Ectodermal cell (in vitro differentiated cells): Measurements from ENCODE around the gene LMCD1.

Experiments
- H3K27ac ChIP-seq: 2 replicates; pipeline ENCODE4 v1.7.0; 2013; ENCODE audit warnings: mild to moderate bottlenecking, low read depth, low read length; ENCODE audit not compliant: insufficient read depth, poor library complexity, severe bottlenecking
- H3K27me3 ChIP-seq: 2 replicates; pipeline ENCODE4 v1.7.0; 2013; ENCODE audit warnings: mild to moderate bottlenecking, low read length; ENCODE audit not compliant: insufficient read depth, control insufficient read depth, poor library complexity, severe bottlenecking
- H3K36me3 ChIP-seq: one replicate; pipeline ENCODE4 v1.7.0; 2013; ENCODE audit warnings: low read length; ENCODE audit not compliant: control insufficient read depth, insufficient read depth
- H3K4me1 ChIP-seq: one replicate; pipeline ENCODE4 v1.7.0; 2013; ENCODE audit warnings: low read length; ENCODE audit not compliant: control insufficient read depth, insufficient read depth
- H3K4me3 ChIP-seq: 2 replicates; pipeline ENCODE4 v1.7.0; 2013; ENCODE audit warnings: low read depth, low read length, control low read depth; ENCODE audit not compliant: insufficient read depth
- H3K9me3 ChIP-seq: 2 replicates; pipeline ENCODE4 v1.7.0; 2013; ENCODE audit warnings: mild to moderate bottlenecking, low read length, moderate library complexity; ENCODE audit not compliant: control insufficient read depth
- WGBS, 2 experiments: methylation state at CpG; one replicate each; pipeline ENCODE4 v1.1.7; 2013; ENCODE audit warnings: missing lambda C conversion rate in 2 of 2; 5-methylcytosine and 5-hydroxymethylcytosine counted together

Gene LMCD1

GRCh38 chr3:8607234-8608040 is 105.8 kb downstream of the LMCD1 start:
- Histone ChIP-seq H3K9me3 (no peaks in the 10 kb centered on the region), H3K36me3 (no peaks in the 10 kb centered on the region), H3K27me3 (no peaks in the 10 kb centered on the region), H3K27ac (no peak overlapping the region), H3K4me3 (no peak overlapping the region), H3K4me1 (peaks cover 14% of the 10 kb centered on the region)
- WGBS, 2 experiments: 86 to 91% methylated on average over 7 of the region's 7 CpGs

- WGBS, 2 experiments: 92 to 96% methylated on average over 16 of the region's 16 CpGs
Measured at GRCh38 chr3:8608041-8608790, 106.6 kb downstream of the LMCD1 start.

GRCh38 chr3:8608791-8609467 is 107.3 kb downstream of the LMCD1 start:
- H3K4me1 ChIP-seq: peaks cover 14% of the 10 kb centered on the region
- 79 to 82% methylated on average over 10 of the region's 10 CpGs for WGBS, 2 experiments
- H3K9me3 ChIP-seq: no peaks in the 10 kb centered on the region
- no peaks in the 10 kb centered on the region for H3K27me3 ChIP-seq
- no peak overlapping the region for H3K4me3 ChIP-seq
- no peak overlapping the region for H3K27ac ChIP-seq
- no peaks in the 10 kb centered on the region for H3K36me3 ChIP-seq

More at GRCh38 chr3:8608041-8608790, 106.6 kb downstream of the LMCD1 start:
- no peaks in the 10 kb centered on the region for H3K27me3 ChIP-seq
- peaks cover 14% of the 10 kb centered on the region for H3K4me1 ChIP-seq
- H3K36me3 ChIP-seq: no peaks in the 10 kb centered on the region
- no peak overlapping the region for H3K4me3 ChIP-seq
- H3K27ac ChIP-seq: no peak overlapping the region
- no peaks in the 10 kb centered on the region for H3K9me3 ChIP-seq

GRCh38 chr3:8610951-8611350 is 109.3 kb downstream of the LMCD1 start:
- H3K27ac ChIP-seq: no peak overlapping the region
- H3K4me1 ChIP-seq: peaks cover 14% of the 10 kb centered on the region
- no peaks in the 10 kb centered on the region for H3K9me3 ChIP-seq
- no peak overlapping the region for H3K4me3 ChIP-seq
- no peaks in the 10 kb centered on the region for H3K36me3 ChIP-seq
- H3K27me3 ChIP-seq: no peaks in the 10 kb centered on the region
- WGBS, 2 experiments: 89 to 92% methylated on average over 8 of the region's 8 CpGs

GRCh38 chr3:8617921-8618320 is 116.3 kb downstream of the LMCD1 start:
- H3K27me3 ChIP-seq: no peaks in the 10 kb centered on the region
- no peak overlapping the region for H3K4me3 ChIP-seq
- WGBS, 2 experiments: 92 to 95% methylated on average over 5 of the region's 5 CpGs
- H3K4me1 ChIP-seq: peaks cover 6% of the 10 kb centered on the region
- H3K36me3 ChIP-seq: no peaks in the 10 kb centered on the region
- H3K9me3 ChIP-seq: no peaks in the 10 kb centered on the region
- H3K27ac ChIP-seq: no peak overlapping the region

- Histone ChIP-seq H3K36me3 (no peaks in the 10 kb centered on the region), H3K27me3 (no peaks in the 10 kb centered on the region), H3K4me3 (no peak overlapping the region), H3K9me3 (no peaks in the 10 kb centered on the region), H3K27ac (no peak overlapping the region), H3K4me1 (peaks cover 11% of the 10 kb centered on the region)
- 92 to 95% methylated on average over 4 of the region's 4 CpGs for WGBS, 2 experiments
Measured at GRCh38 chr3:8618950-8619349, 117.3 kb downstream of the LMCD1 start.

GRCh38 chr3:8619548-8619947 is 117.9 kb downstream of the LMCD1 start:
- H3K36me3 ChIP-seq: no peaks in the 10 kb centered on the region
- no peaks in the 10 kb centered on the region for H3K27me3 ChIP-seq
- no peak overlapping the region for H3K4me3 ChIP-seq
- no peaks in the 10 kb centered on the region for H3K9me3 ChIP-seq
- WGBS, 2 experiments: 95% methylated on average over 7 of the region's 7 CpGs
- H3K4me1 ChIP-seq: peaks cover 11% of the 10 kb centered on the region
- no peak overlapping the region for H3K27ac ChIP-seq

GRCh38 chr3:8621141-8621540 is 119.5 kb downstream of the LMCD1 start:
- Histone ChIP-seq H3K27ac (no peak overlapping the region), H3K4me1 (peaks cover 24% of the 10 kb centered on the region), H3K9me3 (no peaks in the 10 kb centered on the region), H3K36me3 (no peaks in the 10 kb centered on the region), H3K27me3 (no peaks in the 10 kb centered on the region), H3K4me3 (no peak overlapping the region)
- 91 to 92% methylated on average over 3 of the region's 3 CpGs for WGBS, 2 experiments

GRCh38 chr3:8621872-8622271 is 120.2 kb downstream of the LMCD1 start:
- Histone ChIP-seq H3K9me3 (no peaks in the 10 kb centered on the region), H3K4me1 (peaks cover 24% of the 10 kb centered on the region)
- 95 to 96% methylated on average over 4 of the region's 4 CpGs for WGBS, 2 experiments

More at GRCh38 chr3:8621872-8622271, 120.2 kb downstream of the LMCD1 start:
- no peaks in the 10 kb centered on the region for H3K36me3 ChIP-seq
- no peaks in the 10 kb centered on the region for H3K27me3 ChIP-seq
- H3K4me3 ChIP-seq: no peak overlapping the region
- no peak overlapping the region for H3K27ac ChIP-seq
